Nephron progenitor cell (in vitro differentiated cells): ENCODE results near the gene DMRT3.

Experiments
- DNase-seq: peaks from one replicate; pipeline ENCODE4 v3.0.0; 2021
- H3K27ac Mint-ChIP-seq: 2 replicates; pipeline ENCODE4 v1.8.0; 2021; ENCODE audit warnings: mild to moderate bottlenecking, moderate library complexity, mixed read lengths
- H3K27me3 Mint-ChIP-seq: 2 replicates; pipeline ENCODE4 v1.8.0; 2021; ENCODE audit warnings: mild to moderate bottlenecking, low read depth, mixed read lengths; ENCODE audit not compliant: poor library complexity
- H3K36me3 Mint-ChIP-seq: 2 replicates; pipeline ENCODE4 v1.8.0; 2021; ENCODE audit warnings: low read depth, mixed read lengths
- H3K4me1 Mint-ChIP-seq: 2 replicates; pipeline ENCODE4 v1.8.0; 2021; ENCODE audit warnings: mixed read lengths
- H3K4me3 Mint-ChIP-seq: 2 replicates; pipeline ENCODE4 v1.8.0; 2021; ENCODE audit warnings: mild to moderate bottlenecking, moderate library complexity, mixed read lengths
- H3K9me3 Mint-ChIP-seq: 2 replicates; pipeline ENCODE4 v1.8.0; 2021; ENCODE audit warnings: mild to moderate bottlenecking, moderate library complexity, mixed read lengths
- TF ChIP-seq, protein P1 (sequence below): fragments of 200-600 bp; sonication (generic); IDR thresholded peaks from 2 replicates; pipeline ENCODE4 v1.5.0; 2021; ENCODE audit warnings: antibody characterized with exemption

Gene DMRT3

DNA sequence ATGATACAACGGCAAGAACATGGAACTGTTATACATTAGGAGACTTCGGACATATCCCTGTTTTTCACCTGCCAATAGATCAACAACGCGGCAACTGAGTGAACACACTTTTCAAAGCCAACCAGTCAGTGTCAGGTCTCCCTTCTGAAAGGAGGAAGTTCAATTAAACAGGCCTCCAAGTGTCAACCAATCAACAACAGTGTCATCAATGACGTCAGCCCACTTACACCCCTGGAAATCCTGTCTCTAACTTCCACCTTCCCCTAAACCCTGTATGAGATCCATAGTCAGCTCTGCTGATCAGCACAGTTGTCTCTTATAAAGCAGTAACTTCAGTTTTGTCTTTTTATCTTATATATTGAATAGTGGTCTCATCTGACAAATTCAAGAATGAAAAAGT is 36.6 kb downstream of the DMRT3 start:
- no peak for DNase-seq
- no peaks in the 10 kb centered on the region for H3K9me3 Mint-ChIP-seq
- H3K27me3 Mint-ChIP-seq: peaks cover 26% of the 10 kb centered on the region
- TF ChIP-seq, protein P1, sequence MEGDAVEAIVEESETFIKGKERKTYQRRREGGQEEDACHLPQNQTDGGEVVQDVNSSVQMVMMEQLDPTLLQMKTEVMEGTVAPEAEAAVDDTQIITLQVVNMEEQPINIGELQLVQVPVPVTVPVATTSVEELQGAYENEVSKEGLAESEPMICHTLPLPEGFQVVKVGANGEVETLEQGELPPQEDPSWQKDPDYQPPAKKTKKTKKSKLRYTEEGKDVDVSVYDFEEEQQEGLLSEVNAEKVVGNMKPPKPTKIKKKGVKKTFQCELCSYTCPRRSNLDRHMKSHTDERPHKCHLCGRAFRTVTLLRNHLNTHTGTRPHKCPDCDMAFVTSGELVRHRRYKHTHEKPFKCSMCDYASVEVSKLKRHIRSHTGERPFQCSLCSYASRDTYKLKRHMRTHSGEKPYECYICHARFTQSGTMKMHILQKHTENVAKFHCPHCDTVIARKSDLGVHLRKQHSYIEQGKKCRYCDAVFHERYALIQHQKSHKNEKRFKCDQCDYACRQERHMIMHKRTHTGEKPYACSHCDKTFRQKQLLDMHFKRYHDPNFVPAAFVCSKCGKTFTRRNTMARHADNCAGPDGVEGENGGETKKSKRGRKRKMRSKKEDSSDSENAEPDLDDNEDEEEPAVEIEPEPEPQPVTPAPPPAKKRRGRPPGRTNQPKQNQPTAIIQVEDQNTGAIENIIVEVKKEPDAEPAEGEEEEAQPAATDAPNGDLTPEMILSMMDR: no peak
- no peak overlapping the region for H3K27ac Mint-ChIP-seq
- peaks cover 2% of the 10 kb centered on the region for H3K4me1 Mint-ChIP-seq
- H3K36me3 Mint-ChIP-seq: no peaks in the 10 kb centered on the region
- H3K4me3 Mint-ChIP-seq: no peak overlapping the region

DNA sequence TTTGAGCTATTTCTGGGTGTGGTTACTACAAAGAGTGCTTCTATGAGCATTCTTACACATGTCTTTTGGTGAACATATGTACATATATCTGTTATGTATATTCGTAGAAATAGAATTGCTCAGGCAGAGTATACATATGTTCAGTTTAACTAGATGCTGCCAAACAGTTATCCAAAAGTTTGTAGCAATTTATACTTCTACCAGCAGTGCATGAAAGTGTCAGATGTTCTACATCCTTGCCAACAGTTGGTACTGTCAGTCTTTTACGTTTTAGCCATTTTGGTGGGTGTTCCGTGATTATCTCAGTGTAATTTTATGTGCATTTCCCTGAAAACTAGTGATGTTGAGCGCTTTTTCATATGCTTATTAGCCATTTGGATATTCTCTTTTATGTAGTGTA is 37.8 kb downstream of the DMRT3 start:
- Mint-ChIP-seq H3K36me3 (no peaks in the 10 kb centered on the region), H3K27ac (no peak overlapping the region), H3K4me3 (no peak overlapping the region), H3K4me1 (peaks cover 6% of the 10 kb centered on the region), H3K27me3 (peaks cover 23% of the 10 kb centered on the region), H3K9me3 (peaks cover 5% of the 10 kb centered on the region)
- DNase-seq: no peak
- TF ChIP-seq, protein P1: no peak

DNA sequence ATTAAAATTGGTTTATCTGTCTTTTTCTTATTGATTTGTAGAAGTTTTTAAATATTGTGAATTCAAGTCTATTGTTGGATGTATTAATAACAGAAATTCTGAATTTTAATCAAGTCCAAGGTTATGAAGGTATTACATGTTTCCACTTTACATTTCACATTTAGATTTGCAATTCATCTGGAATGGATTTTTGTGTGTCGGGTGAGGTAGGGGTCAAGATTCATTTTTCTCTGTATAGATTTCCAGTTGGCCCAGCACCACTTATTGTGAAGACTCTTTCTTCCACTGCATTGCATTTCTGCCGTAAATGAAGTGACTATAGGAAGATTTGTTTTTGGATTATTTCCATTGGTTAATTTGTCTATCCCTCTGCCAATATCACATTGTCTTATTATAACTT is 38.2 kb downstream of the DMRT3 start:
- no peak overlapping the region for H3K4me3 Mint-ChIP-seq
- no peak overlapping the region for H3K27ac Mint-ChIP-seq
- peaks cover 5% of the 10 kb centered on the region for H3K9me3 Mint-ChIP-seq
- no peaks in the 10 kb centered on the region for H3K36me3 Mint-ChIP-seq
- peaks cover 24% of the 10 kb centered on the region for H3K27me3 Mint-ChIP-seq
- H3K4me1 Mint-ChIP-seq: peaks cover 6% of the 10 kb centered on the region
- TF ChIP-seq, protein P1: no peak
- no peak for DNase-seq

- Mint-ChIP-seq H3K9me3 (peaks cover 29% of the 10 kb centered on the region), H3K27me3 (peaks cover 24% of the 10 kb centered on the region)
- peak; percentile 51 for DNase-seq
These were observed 41.7 kb downstream of the DMRT3 start for GRCh38 chr9:1018121-1018520.

GRCh38 chr9:1024112-1024511 is 47.7 kb downstream of the DMRT3 start:
- no peak overlapping the region for H3K27ac Mint-ChIP-seq
- peaks cover 9% of the 10 kb centered on the region for H3K27me3 Mint-ChIP-seq
- H3K4me1 Mint-ChIP-seq: no peaks in the 10 kb centered on the region
- DNase-seq: no peak
- TF ChIP-seq, protein P1: no peak
- peaks cover 53% of the 10 kb centered on the region for H3K9me3 Mint-ChIP-seq
- H3K36me3 Mint-ChIP-seq: no peaks in the 10 kb centered on the region
- no peak overlapping the region for H3K4me3 Mint-ChIP-seq

More at GRCh38 chr9:1018121-1018520, 41.7 kb downstream of the DMRT3 start:
- H3K27ac Mint-ChIP-seq: no peak overlapping the region
- TF ChIP-seq, protein P1: peak; percentile 17
- no peak overlapping the region for H3K4me3 Mint-ChIP-seq
- H3K4me1 Mint-ChIP-seq: peaks cover 6% of the 10 kb centered on the region
- no peaks in the 10 kb centered on the region for H3K36me3 Mint-ChIP-seq

- Mint-ChIP-seq H3K27me3 (peaks cover 7% of the 10 kb centered on the region), H3K4me1 (no peaks in the 10 kb centered on the region), H3K9me3 (peaks cover 52% of the 10 kb centered on the region), H3K36me3 (no peaks in the 10 kb centered on the region), H3K4me3 (no peak overlapping the region), H3K27ac (no peak overlapping the region)
- TF ChIP-seq, protein P1: no peak
- no peak for DNase-seq
These were observed 48.7 kb downstream of the DMRT3 start for GRCh38 chr9:1025131-1025530.
